Smooth muscle cell (in vitro differentiated cells): Measurements from ENCODE around the gene BCAS3. TPM values are rescaled to one million over a fixed set of nuclear protein-coding genes. Genes with fewer than 3 reads are reported as not detected.
"Not testable (repeated sequence)": the region's sequence is repeated elsewhere in the genome, so short reads cannot be mapped to it uniquely, and the experiment has no call there.

Experiments used
- DNase-seq: peaks from one replicate; lab custom pipeline; 2025; ENCODE audit not compliant: unreplicated experiment; lab: John Stamatoyannopoulos, UW
- H2AFZ ChIP-seq: fragments of 200-600 bp; sonication (generic); 2 replicates; pipeline ENCODE4 v1.6.0; 2016; ENCODE audit warnings: antibody characterized with exemption, low read depth, mild to moderate bottlenecking
- H3F3A ChIP-seq: fragments of 200-600 bp; sonication (generic); 2 replicates; pipeline ENCODE4 v1.6.0; 2017; ENCODE audit warnings: antibody characterized with exemption, low read depth
- H3K27ac ChIP-seq: fragments of 200-600 bp; sonication (generic); 2 replicates; pipeline ENCODE4 v1.5.1; 2016; ENCODE audit warnings: low read depth, mild to moderate bottlenecking
- H3K27me3 ChIP-seq: fragments of 200-600 bp; sonication (generic); 2 replicates; pipeline ENCODE4 v1.6.1; 2016; ENCODE audit warnings: low read depth, mild to moderate bottlenecking
- H3K36me3 ChIP-seq: fragments of 200-600 bp; sonication (generic); 2 replicates; pipeline ENCODE4 v1.5.1; 2016; ENCODE audit warnings: low read depth
- H3K4me1 ChIP-seq: fragments of 200-600 bp; sonication (generic); 2 replicates; pipeline ENCODE4 v1.5.1; 2016; ENCODE audit warnings: low read depth
- H3K4me2 ChIP-seq: fragments of 200-600 bp; sonication (generic); 2 replicates; pipeline ENCODE4 v1.6.0; 2016; ENCODE audit warnings: mild to moderate bottlenecking
- H3K4me3 ChIP-seq: fragments of 200-600 bp; sonication (generic); 2 replicates; pipeline ENCODE4 v1.5.1; 2016; ENCODE audit warnings: mild to moderate bottlenecking
- H3K79me2 ChIP-seq: fragments of 200-600 bp; sonication (generic); 2 replicates; pipeline ENCODE4 v1.6.0; 2016; ENCODE audit warnings: low read depth, mild to moderate bottlenecking
- H3K9ac ChIP-seq: fragments of 200-600 bp; sonication (generic); 2 replicates; pipeline ENCODE4 v1.6.0; 2016; ENCODE audit warnings: low read depth
- H3K9me3 ChIP-seq: fragments of 200-600 bp; sonication (generic); replicated peaks from 2 replicates; pipeline ENCODE4 v1.5.1; 2016; ENCODE audit warnings: low read depth
- H4K20me1 ChIP-seq: fragments of 200-600 bp; sonication (generic); 2 replicates; pipeline ENCODE4 v1.6.0; 2016; ENCODE audit warnings: low read depth
- WGBS: methylation state at CpG from one replicate; pipeline ENCODE4 v1.1.7; 2016; ENCODE audit warnings: low lambda C conversion rate; 5-methylcytosine and 5-hydroxymethylcytosine counted together
- polyA plus RNA-seq: library from polyadenylated mRNA; unstranded; fragments of >200 nt; fragmentation: Nextera tagmentation; extraction: Ambion mirVana; gene quantifications from 2 replicates; pipeline ENCODE4 v1.2.1, GENCODE V29; 2016
- total RNA-seq: library from RNA; depleted of rRNA; stranded (reverse); fragments of >200 nt; gene quantifications from 2 replicates; pipeline ENCODE4 v1.2.3, GENCODE V29; 2014
- TF ChIP-seq, protein P1 (sequence below): fragments of 200-600 bp; sonication (generic); IDR thresholded peaks from 2 replicates; pipeline ENCODE4 v1.5.1; 2017; ENCODE audit warnings: borderline replicate concordance, mild to moderate bottlenecking, antibody characterized with exemption; ENCODE audit not compliant: insufficient read depth, poor library complexity, severe bottlenecking

BCAS3 gene
- total and polyA plus RNA-seq, 2 experiments from 2014 or later, result 17.2 to 54.5 TPM

GRCh38 chr17:61431594-61432311 lies 754.1 kb downstream of the BCAS3 start:
- Histone ChIP-seq H3K9ac (no peak overlapping the region), H3K4me2 (no peak overlapping the region), H4K20me1 (no peaks in the 10 kb centered on the region), H3F3A (no peaks in the 10 kb centered on the region), H3K79me2 (no peaks in the 10 kb centered on the region), H3K4me3 (no peak overlapping the region), H3K27me3 (no peaks in the 10 kb centered on the region), H2AFZ (no peak overlapping the region), H3K27ac (no peak overlapping the region), H3K36me3 (peaks cover 3% of the 10 kb centered on the region), H3K4me1 (no peaks in the 10 kb centered on the region), H3K9me3 (peaks cover 5% of the 10 kb centered on the region)
- WGBS, result 84% methylated on average over 4 of the region's 4 CpGs
- TF ChIP-seq, protein P1, sequence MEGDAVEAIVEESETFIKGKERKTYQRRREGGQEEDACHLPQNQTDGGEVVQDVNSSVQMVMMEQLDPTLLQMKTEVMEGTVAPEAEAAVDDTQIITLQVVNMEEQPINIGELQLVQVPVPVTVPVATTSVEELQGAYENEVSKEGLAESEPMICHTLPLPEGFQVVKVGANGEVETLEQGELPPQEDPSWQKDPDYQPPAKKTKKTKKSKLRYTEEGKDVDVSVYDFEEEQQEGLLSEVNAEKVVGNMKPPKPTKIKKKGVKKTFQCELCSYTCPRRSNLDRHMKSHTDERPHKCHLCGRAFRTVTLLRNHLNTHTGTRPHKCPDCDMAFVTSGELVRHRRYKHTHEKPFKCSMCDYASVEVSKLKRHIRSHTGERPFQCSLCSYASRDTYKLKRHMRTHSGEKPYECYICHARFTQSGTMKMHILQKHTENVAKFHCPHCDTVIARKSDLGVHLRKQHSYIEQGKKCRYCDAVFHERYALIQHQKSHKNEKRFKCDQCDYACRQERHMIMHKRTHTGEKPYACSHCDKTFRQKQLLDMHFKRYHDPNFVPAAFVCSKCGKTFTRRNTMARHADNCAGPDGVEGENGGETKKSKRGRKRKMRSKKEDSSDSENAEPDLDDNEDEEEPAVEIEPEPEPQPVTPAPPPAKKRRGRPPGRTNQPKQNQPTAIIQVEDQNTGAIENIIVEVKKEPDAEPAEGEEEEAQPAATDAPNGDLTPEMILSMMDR, result no peak
- no peak for DNase-seq

DNA sequence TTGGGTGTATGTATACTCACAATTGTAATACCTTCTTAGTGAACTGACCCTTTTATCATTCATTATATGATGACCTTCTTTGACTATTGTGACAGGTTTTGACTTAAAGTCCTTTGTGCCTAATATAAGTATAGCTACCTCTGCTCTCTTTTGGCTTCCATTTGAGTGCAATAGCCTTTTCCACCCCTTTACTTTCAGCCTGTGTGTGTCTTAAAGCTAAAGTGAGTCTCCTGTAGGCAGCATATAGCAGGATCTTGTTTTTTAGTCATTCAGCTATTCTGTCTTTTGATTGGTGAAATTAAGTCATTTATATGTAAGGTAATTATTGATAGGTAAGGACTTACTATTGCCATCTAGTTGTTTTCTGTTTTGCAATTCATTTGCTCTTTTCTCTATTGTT lies 758.6 kb downstream of the BCAS3 start:
- H3K27me3 ChIP-seq, result no peaks in the 10 kb centered on the region
- peaks cover 3% of the 10 kb centered on the region for H3K36me3 ChIP-seq
- DNase-seq, result no peak
- H3K4me3 ChIP-seq, result no peak overlapping the region
- peaks cover 5% of the 10 kb centered on the region for H3K9me3 ChIP-seq
- H3K79me2 ChIP-seq, result no peaks in the 10 kb centered on the region
- H3F3A ChIP-seq, result no peaks in the 10 kb centered on the region
- TF ChIP-seq, protein P1, result no peak
- H3K4me2 ChIP-seq, result no peak overlapping the region
- H3K4me1 ChIP-seq, result no peaks in the 10 kb centered on the region
- H4K20me1 ChIP-seq, result no peaks in the 10 kb centered on the region
- no peak overlapping the region for H3K27ac ChIP-seq
- no peak overlapping the region for H3K9ac ChIP-seq
- H2AFZ ChIP-seq, result no peak overlapping the region

DNA sequence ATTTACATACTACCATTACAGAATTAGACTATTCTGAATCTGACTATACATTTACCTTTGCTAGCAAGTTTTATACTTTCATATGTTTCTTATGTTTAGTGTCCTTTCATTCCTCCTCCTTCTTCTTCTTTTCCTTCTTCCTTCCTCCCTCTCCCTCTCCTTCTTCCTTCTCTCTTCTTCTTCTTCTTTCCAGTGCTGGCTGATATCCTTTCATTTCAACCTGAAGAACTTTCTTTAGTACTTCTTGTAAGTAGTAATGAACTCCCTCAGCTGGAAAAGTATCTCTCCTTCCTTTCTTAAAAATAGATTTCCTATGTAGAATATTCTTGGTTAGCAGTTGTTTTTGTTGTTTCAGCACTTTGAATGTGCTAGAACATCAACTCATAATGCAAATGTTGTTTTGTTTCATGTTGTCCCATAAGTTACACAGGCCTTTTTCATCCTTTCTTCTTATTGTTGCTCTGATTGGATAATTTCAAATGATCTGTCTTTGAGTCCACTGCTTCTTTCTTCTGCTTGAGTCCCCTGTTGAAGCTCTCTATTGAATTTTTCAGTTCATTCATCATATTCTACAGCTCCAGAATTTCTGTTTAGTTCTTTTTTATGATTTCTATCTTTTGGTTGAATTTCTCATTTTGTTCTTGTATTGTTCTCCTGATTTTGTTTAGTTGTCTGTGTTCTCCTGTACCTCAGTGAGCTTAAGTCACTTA lies 759.5 kb downstream of the BCAS3 start:
- Histone ChIP-seq H3K9ac (no peak overlapping the region), H3K4me3 (no peak overlapping the region), H4K20me1 (no peaks in the 10 kb centered on the region), H3K4me1 (no peaks in the 10 kb centered on the region), H3K79me2 (no peaks in the 10 kb centered on the region), H3K9me3 (peaks cover 5% of the 10 kb centered on the region), H2AFZ (no peak overlapping the region), H3K27ac (no peak overlapping the region), H3K36me3 (peaks cover 3% of the 10 kb centered on the region), H3F3A (peaks cover 2% of the 10 kb centered on the region), H3K27me3 (no peaks in the 10 kb centered on the region), H3K4me2 (no peak overlapping the region)
- TF ChIP-seq, protein P1, result no peak
- DNase-seq, result no peak

- no peaks in the 10 kb centered on the region for H3K79me2 ChIP-seq
- no peaks in the 10 kb centered on the region for H3K9me3 ChIP-seq
- DNase-seq, result no peak
- H3K4me1 ChIP-seq, result no peaks in the 10 kb centered on the region
- H3K9ac ChIP-seq, result no peak overlapping the region
- no peak overlapping the region for H3K4me2 ChIP-seq
- no peaks in the 10 kb centered on the region for H4K20me1 ChIP-seq
- H3K4me3 ChIP-seq, result no peak overlapping the region
- no peaks in the 10 kb centered on the region for H3K27me3 ChIP-seq
- H2AFZ ChIP-seq, result no peak overlapping the region
- TF ChIP-seq, protein P1, result no peak
- no peaks in the 10 kb centered on the region for H3K36me3 ChIP-seq
- H3K27ac ChIP-seq, result no peak overlapping the region
- peaks cover 5% of the 10 kb centered on the region for H3F3A ChIP-seq
These were observed 763.0 kb downstream of the BCAS3 start for GRCh38 chr17:61440697-61441096.

GRCh38 chr17:61441507-61441906 lies 763.9 kb downstream of the BCAS3 start:
- not testable (repeated sequence) for H3K9ac ChIP-seq, DNase-seq, H3K27ac ChIP-seq, H3K36me3 ChIP-seq, H4K20me1 ChIP-seq, H3K4me2 ChIP-seq, H3K27me3 ChIP-seq, H3F3A ChIP-seq, H3K9me3 ChIP-seq, H3K4me1 ChIP-seq, H2AFZ ChIP-seq, H3K4me3 ChIP-seq, H3K79me2 ChIP-seq
- 98% methylated on average over 6 of the region's 6 CpGs for WGBS
